IPS DF 4.7 (cell line): Measurements from ENCODE around the gene UMAD1.

Experiments used
- DNase-seq: peaks from one replicate; pipeline ENCODE4 v3.0.0-alpha.2; 2013; ENCODE audit warnings: low spot score; ENCODE audit errors: extremely low read depth

The UMAD1 gene

GRCh38 chr7:7920056-7920455, 279.5 kb downstream of the UMAD1 start:
- DNase-seq: no peak

- no peak for DNase-seq
Observed at GRCh38 chr7:7920481-7920880, 279.9 kb downstream of the UMAD1 start.

GRCh38 chr7:7921830-7922229, 281.3 kb downstream of the UMAD1 start:
- no peak for DNase-seq

- no peak for DNase-seq
Observed at GRCh38 chr7:7922684-7923385, 282.3 kb downstream of the UMAD1 start.

GRCh38 chr7:7923818-7924217, 283.3 kb downstream of the UMAD1 start:
- DNase-seq: no peak

GRCh38 chr7:7924303-7924702, 283.8 kb downstream of the UMAD1 start:
- DNase-seq: no peak
